Pancreas (tissue), 10 donors: ENCODE data around the gene NANOGP8. TPM values are rescaled to one million over a fixed set of nuclear protein-coding genes. Genes with fewer than 3 reads are reported as not detected.

Experiments used
- ATAC-seq, 4 donors: fragments of 200-7000 bp; cut with Tn5 transposase; one replicate each; pipeline versions ENCODE4 v1.8.0 to v1.9.1; 2020; ENCODE audit warnings: mild to moderate bottlenecking in 4 of 4, moderate library complexity in 4 of 4
- DNase-seq, 6 donors: peaks; one replicate each; pipeline ENCODE4 v3.0.0-alpha.2; 2020
- FAIRE-seq: peaks from 2 replicates; lab custom pipeline; 2012; peaks lifted over from hg19 to GRCh38; lab: Jason Lieb, UNC
- H3K27ac ChIP-seq, 4 donors: fragments of 200-600 bp; sonication (generic); 1 replicate in 3 of 4; 2 replicates in 1 of 4; pipeline versions ENCODE4 v1.5.0 to v1.8.0; 2020
- H3K27me3 ChIP-seq, 4 donors: fragments of 200-600 bp; one replicate each; pipeline ENCODE4 v1.8.0; 2021
- H3K36me3 ChIP-seq, 3 donors: fragments of 200-600 bp; sonication (generic) in 1 of 3; one replicate each; pipeline versions ENCODE4 v1.5.0 to v1.8.0; 2020 to 2021
- H3K4me1 ChIP-seq, 3 donors: fragments of 200-600 bp; one replicate each; pipeline ENCODE4 v1.8.0; 2021
- H3K4me3 ChIP-seq, 4 donors: fragments of 200-600 bp; sonication (generic) in 2 of 4; one replicate each; pipeline versions ENCODE4 v1.5.0 to v1.8.0; 2020 to 2021
- H3K9me3 ChIP-seq, 4 donors: fragments of 200-600 bp; one replicate each; pipeline ENCODE4 v1.8.0; 2021
- CTCF ChIP-seq, 4 donors: fragments of 200-600 bp; sonication (generic) in 3 of 4; IDR thresholded peaks; one replicate each; pipeline versions ENCODE4 v1.5.0 to v1.8.0; 2021; ENCODE audit warnings: antibody characterized with exemption in 4 of 4
- whole genome bisulfite sequencing, 2 donors: extraction: QIAGEN DNeasy Blood & Tissue Kit; methylation state at CpG; one replicate each; pipeline ENCODE4 v1.1.7; 2013; 5-methylcytosine and 5-hydroxymethylcytosine counted together
- intact Hi-C, 3 donors: fragments of 100-400 bp; cut with DNase I; formaldehyde crosslinking; loops; one replicate each; pipeline versions ENCODE4 v1.11.1 to v1.14.2; 2022
- polyA plus RNA-seq, 2 donors: library from polyadenylated mRNA; stranded (reverse); fragments of 200-250 nt; gene quantifications; one replicate each; pipeline ENCODE4 v1.2.3, GENCODE V29; 2013
- total RNA-seq, 6 donors: library from RNA; stranded (reverse); fragmentation: NEBNext Ultra II Directional in 4 of 6; extraction: Animal tissue kit (Norgen Biotek cat#: 25700) in 4 of 6; gene quantifications; one replicate each; pipeline versions ENCODE4 v1.2.1 to v1.2.4, GENCODE V29; 2021 to 2023
- donor health status: healthy with polysubstance abuse.
- donor health status: DM: no; HTN: no; CAD: no; lungs with moderate emphysema.
- donor health status: DM: no; HTN: no; CAD: no.
- donor health status: control.
- donor health status: control.
- donor health status: Bipolar disorder and iron deficiency.
- donor health status: DM: yes; HTN: yes; CAD: no.
- donor health status: DM: no; HTN: no; CAD: no.
- donor health status: DM: no; HTN: no; CAD: no.
- donor health status: DM: yes; HTN: yes; CAD: no.

Gene NANOGP8
- total and polyA plus RNA-seq, 8 donors: 0.43 to 0.80 (median 0.74) TPM; not detected in 4

- no peak for DNase-seq
- no peak overlapping the region for H3K27ac ChIP-seq
- ATAC-seq: no peak
- no peak for FAIRE-seq
- no peaks in the 10 kb centered on the region for H3K36me3 ChIP-seq
- no peaks in the 10 kb centered on the region for H3K4me1 ChIP-seq
- no peaks in the 10 kb centered on the region for H3K9me3 ChIP-seq
- no peaks in the 10 kb centered on the region for H3K27me3 ChIP-seq
- intact Hi-C loops: no loop called here
- no peak overlapping the region for H3K4me3 ChIP-seq
- no peak for TF ChIP-seq CTCF (IDR thresholded peaks at IDR 0.05)
These were observed 16.2 kb upstream of the NANOGP8 start for GRCh38 chr15:35101335-35101734.

- H3K27me3 ChIP-seq: no peaks in the 10 kb centered on the region
- DNase-seq (no peak), ATAC-seq (no peak), FAIRE-seq (no peak)
- no peak overlapping the region for H3K27ac ChIP-seq
- H3K9me3 ChIP-seq: no peaks in the 10 kb centered on the region
- intact Hi-C loops: no loop called here
- H3K4me3 ChIP-seq: no peak overlapping the region
- TF ChIP-seq CTCF (IDR thresholded peaks at IDR 0.05): no peak
- H3K36me3 ChIP-seq: no peaks in the 10 kb centered on the region
- H3K4me1 ChIP-seq: no peaks in the 10 kb centered on the region
These were observed 13.6 kb upstream of the NANOGP8 start for GRCh38 chr15:35098737-35099136.

- no peak overlapping the region for H3K27ac ChIP-seq
- H3K27me3 ChIP-seq: no peaks in the 10 kb centered on the region
- FAIRE-seq: no peak
- ATAC-seq: no peak
- H3K36me3 ChIP-seq: no peaks in the 10 kb centered on the region
- no peaks in the 10 kb centered on the region for H3K9me3 ChIP-seq
- intact Hi-C loops: no loop called here
- WGBS, 2 donors: 86 to 94% methylated on average over 4 of the region's 4 CpGs
- no peak for DNase-seq
- H3K4me3 ChIP-seq: no peak overlapping the region
- no peaks in the 10 kb centered on the region for H3K4me1 ChIP-seq
- TF ChIP-seq CTCF (IDR thresholded peaks at IDR 0.05): no peak
These were observed 10.8 kb upstream of the NANOGP8 start for GRCh38 chr15:35095941-35096340.

- H3K4me1 ChIP-seq: no peaks in the 10 kb centered on the region
- no peak for TF ChIP-seq CTCF (IDR thresholded peaks at IDR 0.05)
- ATAC-seq: no peak
- no peak for DNase-seq
- no peaks in the 10 kb centered on the region for H3K9me3 ChIP-seq
- no peak overlapping the region for H3K4me3 ChIP-seq
- FAIRE-seq: no peak
- WGBS, 2 donors: 93 to 95% methylated on average over 33 of the region's 33 CpGs
- no peaks in the 10 kb centered on the region for H3K27me3 ChIP-seq
- intact Hi-C loops: no loop called here
- H3K27ac ChIP-seq: no peak overlapping the region
- no peaks in the 10 kb centered on the region for H3K36me3 ChIP-seq
These were observed 7.8 kb upstream of the NANOGP8 start for GRCh38 chr15:35092846-35093245.

GRCh38 chr15:35092311-35092710 is 7.2 kb upstream of the NANOGP8 start:
- Histone ChIP-seq H3K9me3 (no peaks in the 10 kb centered on the region), H3K27me3 (no peaks in the 10 kb centered on the region), H3K36me3 (no peaks in the 10 kb centered on the region), H3K4me1 (no peaks in the 10 kb centered on the region), H3K4me3 (no peak overlapping the region), H3K27ac (no peak overlapping the region)
- WGBS, 2 donors: 96% methylated on average over 18 of the region's 18 CpGs
- FAIRE-seq (no peak), DNase-seq (no peak), ATAC-seq (no peak)
- no peak for TF ChIP-seq CTCF (IDR thresholded peaks at IDR 0.05)
- intact Hi-C loops: no loop called here
